ENCODE measurements around the gene MCC.

Gene MCC

GRCh38 chr5:113147101-113147508, 341.1 kb downstream of the MCC start:
- DNase-seq (ENCODE audit: low spot score), result no peak

- no peak for DNase-seq (ENCODE audit: low spot score)
These were observed 342.4 kb downstream of the MCC start for GRCh38 chr5:113145757-113146387.

- DNase-seq (ENCODE audit: low spot score), result no peak
These were observed 346.1 kb downstream of the MCC start for GRCh38 chr5:113142186-113142585.

GRCh38 chr5:113140837-113141671, 347.2 kb downstream of the MCC start:
- peak; percentile 49 for DNase-seq (ENCODE audit: low spot score)

DNA sequence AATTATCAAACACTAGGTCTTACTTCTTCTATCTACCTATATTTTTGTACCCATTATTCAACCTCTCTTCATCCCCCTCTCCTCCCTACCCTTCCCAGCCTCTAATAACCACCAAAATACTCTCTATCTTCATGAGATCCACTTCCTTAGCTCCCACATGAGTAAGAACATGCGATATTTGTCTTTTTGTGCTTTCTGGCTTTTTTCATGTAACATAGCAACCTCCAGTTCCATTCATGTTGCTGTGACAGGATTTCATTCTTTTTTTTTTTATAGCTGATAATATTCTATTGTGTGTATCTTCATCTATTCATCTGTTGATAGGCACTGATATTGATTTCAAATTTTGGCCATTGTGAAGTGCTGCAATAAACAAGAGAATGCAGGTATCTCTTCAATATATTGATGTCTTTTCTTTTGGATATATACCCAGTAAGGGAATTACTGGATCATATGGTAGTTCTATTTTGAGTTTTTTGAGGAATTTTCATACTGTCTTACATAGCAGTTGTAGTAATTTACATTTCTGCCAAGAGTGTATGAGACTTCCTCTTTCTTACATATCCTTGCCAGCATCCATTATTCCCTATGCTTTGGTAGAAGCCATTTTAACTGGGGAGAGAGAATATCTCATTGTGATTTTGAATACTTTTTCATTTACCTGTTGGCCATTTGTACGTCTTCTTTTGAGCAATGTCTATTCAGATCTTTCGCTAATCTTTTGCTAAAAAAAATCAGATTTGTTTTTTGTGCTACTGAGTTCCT, 354.9 kb downstream of the MCC start:
- no peak for DNase-seq (ENCODE audit: low spot score)

GRCh38 chr5:113132564-113132963, 355.7 kb downstream of the MCC start:
- no peak for DNase-seq (ENCODE audit: low spot score)

- no peak for DNase-seq (ENCODE audit: low spot score)
These were observed 359.5 kb downstream of the MCC start for GRCh38 chr5:113128641-113129330.

DNA sequence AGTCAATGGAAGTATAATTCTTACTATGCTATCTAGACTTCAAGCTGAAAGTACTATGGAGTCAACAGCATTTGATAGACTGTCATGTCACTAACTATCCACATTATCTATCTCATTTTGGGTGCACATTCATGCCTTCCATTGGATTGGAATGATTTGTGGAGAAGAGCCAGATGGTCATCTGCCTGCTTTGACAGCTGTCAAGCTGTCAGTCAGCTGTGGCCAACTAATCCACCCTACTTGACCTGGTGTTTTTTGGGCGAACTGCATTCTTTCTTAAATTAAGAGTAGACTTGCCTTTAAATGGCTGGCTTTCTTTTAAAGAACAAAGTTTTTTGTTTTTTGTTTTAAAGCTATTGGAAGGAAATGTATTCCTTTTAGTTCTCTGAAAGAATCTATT, 360.2 kb downstream of the MCC start:
- no peak for DNase-seq (ENCODE audit: low spot score)

DNA sequence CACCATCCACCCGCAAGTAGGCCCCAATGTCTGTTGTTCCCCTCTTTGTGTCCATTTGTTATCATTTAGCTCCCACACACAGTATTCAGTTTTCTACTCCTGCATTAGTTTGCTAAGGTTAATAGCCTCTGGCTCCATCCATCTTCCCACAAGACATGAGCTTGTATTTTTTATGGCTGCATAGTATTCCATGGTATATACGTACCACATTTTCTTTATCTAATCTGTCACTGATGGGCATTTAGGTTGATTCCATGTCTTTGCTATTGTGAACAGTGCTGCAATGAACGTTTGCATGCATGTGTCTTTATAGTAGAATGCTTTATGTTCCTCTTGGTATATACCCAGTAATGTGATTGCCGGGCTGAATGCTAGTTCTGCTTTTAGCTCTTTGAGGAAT, 361.2 kb downstream of the MCC start:
- no peak for DNase-seq (ENCODE audit: low spot score)

GRCh38 chr5:113125371-113125770, 362.9 kb downstream of the MCC start:
- no peak for DNase-seq (ENCODE audit: low spot score)

DNA sequence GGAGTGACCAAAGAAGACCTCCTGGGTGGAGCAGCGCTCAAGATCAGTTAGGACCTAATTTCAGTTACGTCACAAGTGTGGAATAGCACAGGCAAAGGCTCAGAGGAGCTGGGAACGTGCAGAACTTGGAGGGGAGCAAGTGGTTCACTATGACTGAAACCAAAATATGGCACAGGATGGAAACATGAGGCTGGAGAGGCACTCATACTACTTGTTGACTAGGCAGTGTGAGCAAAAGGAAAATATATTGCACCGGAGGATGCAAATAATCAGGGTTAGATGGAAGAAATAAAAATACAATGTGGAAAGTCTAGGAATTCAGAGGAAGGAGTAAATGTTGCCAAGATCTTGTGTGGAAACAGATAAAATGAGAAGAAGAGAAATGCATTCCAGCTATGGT, 363.3 kb downstream of the MCC start:
- DNase-seq (ENCODE audit: low spot score), result no peak

DNA sequence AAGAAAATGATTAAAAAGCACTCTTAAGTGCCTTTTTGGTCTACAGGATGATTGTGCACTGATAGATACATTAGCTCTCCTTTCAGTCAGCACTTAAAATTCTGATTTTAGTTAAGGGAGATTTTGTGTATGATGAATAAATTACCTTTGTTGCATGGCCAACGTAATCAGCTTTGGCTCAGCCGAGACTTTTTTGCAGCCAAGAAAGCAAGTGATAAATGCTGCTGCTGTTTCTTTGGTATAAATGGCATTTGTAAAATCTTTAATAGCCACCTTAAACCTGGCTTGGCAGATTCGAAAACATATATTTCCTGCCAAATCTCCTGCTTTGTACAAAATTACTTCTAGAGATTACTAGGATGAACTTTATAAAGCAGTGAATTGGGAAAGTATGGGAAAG, 364.0 kb downstream of the MCC start:
- DNase-seq (ENCODE audit: low spot score), result no peak

DNA sequence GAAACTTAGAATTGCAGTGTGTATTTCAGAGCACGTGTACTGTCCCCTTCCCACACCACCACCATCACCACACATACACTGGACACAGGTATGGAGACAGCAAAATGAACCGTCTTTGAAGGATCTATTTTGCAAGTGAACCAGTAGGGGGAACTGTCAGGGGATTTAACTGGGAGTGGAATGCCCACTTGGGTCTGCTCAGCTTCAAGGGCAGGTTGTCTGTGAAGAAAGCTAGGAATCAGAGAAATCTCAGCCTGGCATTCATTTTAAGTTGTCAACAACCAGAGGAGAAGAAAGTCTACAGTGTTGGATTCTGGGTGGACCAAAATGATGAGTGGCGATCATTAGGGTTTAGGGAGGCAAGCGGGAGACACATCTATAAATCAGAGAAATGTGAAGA, 364.6 kb downstream of the MCC start:
- no peak for DNase-seq (ENCODE audit: low spot score)

DNA sequence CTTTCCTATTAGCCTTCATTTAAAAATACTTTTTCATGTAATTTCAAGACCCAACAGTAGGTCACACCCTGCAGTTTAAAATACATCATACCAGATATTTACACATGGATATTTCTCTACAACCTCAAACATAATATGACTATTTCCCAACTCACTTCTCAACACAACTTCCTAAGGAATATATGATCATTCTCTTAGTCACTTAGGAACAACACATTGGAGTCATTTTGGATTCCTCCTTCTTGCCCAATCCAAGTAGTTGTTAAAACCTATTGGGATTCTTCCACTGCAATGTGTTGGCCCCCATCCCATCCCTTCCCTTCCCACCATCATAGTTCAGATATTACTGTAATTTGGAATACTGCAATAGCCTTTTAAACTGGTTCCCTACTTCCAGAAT, 366.2 kb downstream of the MCC start:
- DNase-seq (ENCODE audit: low spot score), result no peak

GRCh38 chr5:113119246-113119924, 368.9 kb downstream of the MCC start:
- peak; percentile 12 for DNase-seq (ENCODE audit: low spot score)

- DNase-seq (ENCODE audit: low spot score), result peak; percentile 18
These were observed 369.5 kb downstream of the MCC start for GRCh38 chr5:113118765-113119164.

DNA sequence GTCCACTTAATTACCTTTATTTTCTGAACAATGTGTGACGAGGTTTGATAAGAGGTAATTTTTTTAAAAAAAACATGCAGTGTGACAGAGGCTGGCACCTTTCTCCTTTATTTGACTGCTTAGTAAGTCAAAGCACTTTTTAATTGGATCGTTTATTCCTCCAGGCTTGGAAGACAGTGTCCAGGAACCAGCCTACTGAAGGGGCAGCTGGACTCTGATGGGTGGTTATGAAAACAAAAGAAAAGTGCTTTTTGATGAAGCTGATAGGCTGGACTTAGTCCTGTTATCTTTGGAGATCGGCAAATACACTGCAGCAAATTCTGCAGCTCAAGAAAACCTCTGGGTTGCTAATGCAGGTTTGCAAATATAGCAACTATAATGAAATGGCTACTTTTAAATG, 370.0 kb downstream of the MCC start:
- no peak for DNase-seq (ENCODE audit: low spot score)

DNA sequence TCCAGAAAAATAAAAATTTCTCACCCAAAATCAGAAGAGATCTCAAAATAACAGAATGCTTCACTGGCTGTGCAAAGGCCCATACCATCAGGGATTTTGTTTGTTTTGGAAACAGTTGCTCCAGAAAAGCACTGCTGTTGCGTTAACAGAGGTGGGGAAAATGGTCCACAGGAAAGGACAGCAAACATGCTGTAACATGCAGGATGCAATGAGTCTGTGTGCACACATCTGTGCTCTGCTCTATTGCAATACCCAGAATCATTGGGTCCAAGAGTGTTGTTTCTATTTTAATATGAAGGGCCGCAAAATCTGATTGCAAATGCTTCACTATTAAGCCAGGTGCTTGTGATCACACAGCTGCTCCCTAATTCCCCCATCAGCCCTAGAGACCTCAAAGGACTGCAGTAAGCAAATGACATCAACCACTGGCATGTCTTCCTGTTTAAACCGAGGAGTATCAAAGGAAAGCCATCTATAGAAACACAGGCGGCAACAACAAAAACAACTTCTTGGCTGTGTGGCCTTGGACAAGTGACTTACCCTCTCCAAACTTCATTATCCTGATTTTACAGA, 370.6 kb downstream of the MCC start:
- no peak for DNase-seq (ENCODE audit: low spot score)

DNA sequence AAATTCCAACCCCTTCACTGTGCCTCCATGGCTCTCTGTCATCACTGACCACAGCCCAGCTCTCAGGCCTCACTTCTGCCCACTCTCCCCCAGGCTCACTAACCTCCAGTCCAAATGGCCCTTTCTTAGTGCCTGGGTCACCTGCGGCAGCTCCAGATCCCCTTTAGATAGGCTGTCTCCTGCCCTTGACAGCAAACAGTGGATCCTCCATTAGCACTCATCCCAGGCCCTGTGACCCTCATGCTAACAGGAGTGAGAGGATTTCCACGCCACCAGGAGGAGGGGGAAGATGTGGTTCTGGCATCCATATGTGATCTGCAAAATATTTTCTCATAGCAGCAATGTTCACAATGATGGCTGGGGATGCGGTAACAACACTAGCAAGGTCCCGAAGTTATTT, 372.3 kb downstream of the MCC start:
- DNase-seq (ENCODE audit: low spot score), result no peak

DNA sequence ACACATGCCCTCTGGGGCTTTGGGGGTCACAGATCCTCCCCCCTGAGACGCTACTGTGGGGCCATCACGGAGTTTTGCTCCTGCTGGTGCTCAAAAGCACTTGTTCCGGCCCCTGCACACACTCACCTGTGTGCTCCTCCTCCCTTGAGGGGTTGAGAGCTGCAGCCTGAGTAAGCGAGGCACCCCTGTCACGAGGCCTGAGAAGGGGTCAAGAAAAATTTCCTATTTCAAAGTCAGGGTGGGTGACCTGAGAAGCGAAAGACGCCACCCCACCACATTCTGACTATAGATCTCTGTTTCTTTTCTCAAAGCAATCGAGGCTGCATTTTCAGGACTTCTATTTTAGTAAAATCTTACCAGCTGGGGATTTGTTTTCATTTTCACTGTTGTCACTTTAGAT, 373.2 kb downstream of the MCC start:
- DNase-seq (ENCODE audit: low spot score), result no peak

DNA sequence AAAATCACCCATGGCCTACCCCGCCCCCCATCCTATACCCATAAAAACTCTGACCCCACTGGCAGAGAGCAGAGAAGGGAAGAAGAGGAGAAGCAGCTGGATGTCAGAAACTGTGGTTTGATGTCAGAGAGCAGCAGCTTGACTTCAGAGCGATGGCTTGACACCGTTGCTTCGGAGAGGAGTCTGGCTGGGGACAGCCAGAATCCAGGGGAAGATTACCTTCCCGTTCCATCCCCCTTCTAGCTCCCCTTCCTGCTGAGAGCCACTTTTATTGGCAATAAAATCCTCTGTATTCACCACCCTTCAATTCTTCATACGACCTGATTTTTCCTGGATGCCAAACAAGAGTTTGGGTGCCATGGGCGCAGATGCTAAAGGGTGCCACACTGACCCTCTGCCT, 373.7 kb downstream of the MCC start:
- no peak for DNase-seq (ENCODE audit: low spot score)

Data from Ammon's horn (tissue), 1 donor.